ENCODE measurements around the gene TAX1BP3. TPM values are rescaled to one million over a fixed set of nuclear protein-coding genes. Genes with fewer than 3 reads are reported as not detected.

Gene TAX1BP3
- total RNA-seq, 1 donor, result 164 TPM

DNA sequence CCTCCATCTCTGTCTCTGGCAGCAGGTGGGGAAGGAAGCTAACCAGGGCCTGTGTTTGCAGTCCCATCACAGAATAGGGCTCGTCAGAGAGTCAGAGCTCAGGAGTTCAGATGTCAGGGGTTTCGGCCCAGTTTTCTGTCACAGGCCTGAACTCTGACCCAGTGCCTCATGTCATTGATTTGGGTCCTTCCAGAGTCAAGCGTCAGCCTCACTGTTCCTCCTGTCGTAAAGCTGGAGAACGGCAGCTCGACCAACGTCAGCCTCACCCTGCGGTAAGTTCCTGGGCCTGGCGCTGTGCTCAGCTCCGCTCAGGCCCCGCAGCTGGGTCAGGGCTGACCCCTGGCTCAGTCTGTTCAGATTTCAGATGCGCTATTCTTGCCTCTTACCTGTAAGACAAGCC, 21.1 kb downstream of the TAX1BP3 start:
- Histone ChIP-seq H3K27ac (ENCODE audit: low read depth, low read length) (no peak overlapping the region), H3K79me2 (ENCODE audit: insufficient read depth, low read length) (no peaks in the 10 kb centered on the region), H4K20me1 (ENCODE audit: insufficient read depth, low read length) (peaks cover 2% of the 10 kb centered on the region), H3K36me3 (ENCODE audit: insufficient read depth, low read length) (peaks cover 20% of the 10 kb centered on the region), H3K27me3 (ENCODE audit: insufficient read depth, low read length) (no peaks in the 10 kb centered on the region), H3K9me3 (ENCODE audit: low read depth, low read length) (no peaks in the 10 kb centered on the region), H2AFZ (ENCODE audit: low read length) (no peak overlapping the region), H3K4me2 (ENCODE audit: insufficient read depth, low read length) (no peak overlapping the region), H3K4me1 (ENCODE audit: insufficient read depth, low read length) (no peaks in the 10 kb centered on the region), H3K4me3 (ENCODE audit: insufficient read depth, low read length) (no peak overlapping the region)
- no peak for TF ChIP-seq CTCF (IDR thresholded peaks at IDR 0.05; ENCODE audit: extremely low read depth, low read depth, low read length)
- DNase-seq (ENCODE audit: insufficient read length, low spot score, missing footprints), result no peak

GRCh38 chr17:3645310-3645709, 23.1 kb downstream of the TAX1BP3 start:
- no peak overlapping the region for H2AFZ ChIP-seq (ENCODE audit: low read length)
- TF ChIP-seq CTCF (IDR thresholded peaks at IDR 0.05; ENCODE audit: extremely low read depth, low read depth, low read length), result no peak
- H3K4me1 ChIP-seq (ENCODE audit: insufficient read depth, low read length), result peaks cover 3% of the 10 kb centered on the region
- peak; percentile 39 for DNase-seq (ENCODE audit: insufficient read length, low spot score, missing footprints)
- H3K79me2 ChIP-seq (ENCODE audit: insufficient read depth, low read length), result no peaks in the 10 kb centered on the region
- no peaks in the 10 kb centered on the region for H3K9me3 ChIP-seq (ENCODE audit: low read depth, low read length)
- H3K4me2 ChIP-seq (ENCODE audit: insufficient read depth, low read length), result no peak overlapping the region
- peaks cover 20% of the 10 kb centered on the region for H3K36me3 ChIP-seq (ENCODE audit: insufficient read depth, low read length)
- H3K27me3 ChIP-seq (ENCODE audit: insufficient read depth, low read length), result no peaks in the 10 kb centered on the region
- no peak overlapping the region for H3K4me3 ChIP-seq (ENCODE audit: insufficient read depth, low read length)
- peaks cover 2% of the 10 kb centered on the region for H4K20me1 ChIP-seq (ENCODE audit: insufficient read depth, low read length)
- H3K27ac ChIP-seq (ENCODE audit: low read depth, low read length), result peak overlapping the region; percentile 3

DNA sequence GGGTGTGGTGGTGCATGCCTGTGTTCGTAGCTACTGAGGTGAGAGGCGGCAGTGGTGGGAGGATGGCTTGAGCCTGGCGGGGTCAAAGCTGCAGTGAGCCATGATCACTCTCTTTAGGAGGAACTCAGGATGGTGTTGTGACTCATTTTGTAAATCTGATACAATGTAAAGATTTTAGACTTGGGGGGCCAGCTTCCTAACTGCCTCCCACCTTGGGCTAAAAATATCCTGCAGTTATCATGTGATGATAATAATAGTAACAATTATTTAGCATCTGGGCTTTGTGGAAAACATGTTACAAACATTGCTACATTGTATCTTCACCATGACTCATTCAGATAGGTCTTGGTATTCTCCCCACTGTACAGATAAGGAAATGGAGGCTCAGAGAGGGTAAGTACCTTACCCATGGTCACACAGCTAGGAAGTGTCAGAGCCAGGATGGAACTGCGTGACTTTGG, 24.5 kb downstream of the TAX1BP3 start:
- H3K4me2 ChIP-seq (ENCODE audit: insufficient read depth, low read length), result no peak overlapping the region
- DNase-seq (ENCODE audit: insufficient read length, low spot score, missing footprints), result peak; percentile 71
- H3K27me3 ChIP-seq (ENCODE audit: insufficient read depth, low read length), result no peaks in the 10 kb centered on the region
- no peak overlapping the region for H3K4me3 ChIP-seq (ENCODE audit: insufficient read depth, low read length)
- H3K27ac ChIP-seq (ENCODE audit: low read depth, low read length), result no peak overlapping the region
- H4K20me1 ChIP-seq (ENCODE audit: insufficient read depth, low read length), result peaks cover 2% of the 10 kb centered on the region
- H3K36me3 ChIP-seq (ENCODE audit: insufficient read depth, low read length), result peaks cover 12% of the 10 kb centered on the region
- H3K4me1 ChIP-seq (ENCODE audit: insufficient read depth, low read length), result peaks cover 10% of the 10 kb centered on the region
- no peak overlapping the region for H2AFZ ChIP-seq (ENCODE audit: low read length)
- peaks cover 2% of the 10 kb centered on the region for H3K79me2 ChIP-seq (ENCODE audit: insufficient read depth, low read length)
- TF ChIP-seq CTCF (IDR thresholded peaks at IDR 0.05; ENCODE audit: extremely low read depth, low read depth, low read length), result no peak
- no peaks in the 10 kb centered on the region for H3K9me3 ChIP-seq (ENCODE audit: low read depth, low read length)

GRCh38 chr17:3641717-3642486, 26.5 kb downstream of the TAX1BP3 start:
- H3K4me1 ChIP-seq (ENCODE audit: insufficient read depth, low read length), result peaks cover 13% of the 10 kb centered on the region
- peaks cover 19% of the 10 kb centered on the region for H3K79me2 ChIP-seq (ENCODE audit: insufficient read depth, low read length)
- peak; percentile 67 for DNase-seq (ENCODE audit: insufficient read length, low spot score, missing footprints)
- no peaks in the 10 kb centered on the region for H3K27me3 ChIP-seq (ENCODE audit: insufficient read depth, low read length)
- no peak overlapping the region for H2AFZ ChIP-seq (ENCODE audit: low read length)
- H3K36me3 ChIP-seq (ENCODE audit: insufficient read depth, low read length), result peaks cover 12% of the 10 kb centered on the region
- H4K20me1 ChIP-seq (ENCODE audit: insufficient read depth, low read length), result peaks cover 2% of the 10 kb centered on the region
- H3K9me3 ChIP-seq (ENCODE audit: low read depth, low read length), result no peaks in the 10 kb centered on the region
- no peak overlapping the region for H3K27ac ChIP-seq (ENCODE audit: low read depth, low read length)
- H3K4me2 ChIP-seq (ENCODE audit: insufficient read depth, low read length), result no peak overlapping the region
- no peak for TF ChIP-seq CTCF (IDR thresholded peaks at IDR 0.05; ENCODE audit: extremely low read depth, low read depth, low read length)
- no peak overlapping the region for H3K4me3 ChIP-seq (ENCODE audit: insufficient read depth, low read length)

Data from osteoblast (primary cell).